Natural killer cell (primary cell): ENCODE results near the gene RBM28. TPM values are rescaled to one million over a fixed set of nuclear protein-coding genes. Genes with fewer than 3 reads are reported as not detected.

Experiments
- ATAC-seq, 3 donors: fragments of 150-1000 bp in 2 of 3; fragments of 200-7000 bp in 1 of 3; cut with Tn5 transposase; 1 replicate in 1 of 3; 2 replicates in 2 of 3; pipeline ENCODE4 v1.10.0; 2021; ENCODE audit warnings: mild to moderate bottlenecking in 2 of 3, moderate library complexity in 2 of 3
- DNase-seq, 2 donors: peaks; one replicate each; pipeline versions ENCODE4 v3.0.0 to v3.0.0-alpha.2; 2013 to 2021; ENCODE audit warnings: mixed read lengths in 1 of 2
- H3K27ac ChIP-seq: one replicate; pipeline ENCODE4 v1.5.1; 2013; ENCODE audit warnings: mild to moderate bottlenecking, low read length
- H3K27me3 ChIP-seq: one replicate; pipeline ENCODE4 v1.6.1; 2013; ENCODE audit warnings: low read length; ENCODE audit not compliant: control insufficient read depth, insufficient read depth
- H3K36me3 ChIP-seq: one replicate; pipeline ENCODE4 v1.6.1; 2013; ENCODE audit warnings: low read length; ENCODE audit not compliant: control insufficient read depth, insufficient read depth
- H3K4me1 ChIP-seq: one replicate; pipeline ENCODE4 v1.6.1; 2013; ENCODE audit warnings: low read length; ENCODE audit not compliant: control insufficient read depth, insufficient read depth
- H3K4me3 ChIP-seq: one replicate; pipeline ENCODE4 v1.5.1; 2013; ENCODE audit warnings: low read length
- H3K9me3 ChIP-seq: one replicate; pipeline ENCODE4 v1.6.1; 2013; ENCODE audit warnings: low read length; ENCODE audit not compliant: control insufficient read depth, insufficient read depth
- H3K27ac Mint-ChIP-seq, 2 donors: one replicate each; pipeline ENCODE4 v1.8.0; 2022; ENCODE audit warnings: mild to moderate bottlenecking in 2 of 2, mixed read lengths in 2 of 2, moderate library complexity in 1 of 2
- H3K27me3 Mint-ChIP-seq, 2 donors: one replicate each; pipeline ENCODE4 v1.8.0; 2022; ENCODE audit warnings: low read depth in 2 of 2, mixed read lengths in 2 of 2
- H3K36me3 Mint-ChIP-seq: one replicate; pipeline ENCODE4 v1.8.0; 2022; ENCODE audit warnings: mixed read lengths
- H3K4me1 Mint-ChIP-seq, 2 donors: one replicate each; pipeline ENCODE4 v1.8.0; 2022; ENCODE audit warnings: mixed read lengths in 2 of 2
- H3K4me3 Mint-ChIP-seq: one replicate; pipeline ENCODE4 v1.8.0; 2022; ENCODE audit warnings: mild to moderate bottlenecking, moderate library complexity, mixed read lengths
- H3K9me3 Mint-ChIP-seq, 2 donors: one replicate each; pipeline ENCODE4 v1.8.0; 2022; ENCODE audit warnings: mixed read lengths in 2 of 2
- CTCF ChIP-seq: fragments of 200-600 bp; IDR thresholded peaks from one replicate; pipeline ENCODE4 v1.8.0; 2022; ENCODE audit warnings: antibody characterized with exemption
- WGBS: methylation state at CpG from one replicate; pipeline ENCODE4 v1.1.7; 2013; ENCODE audit warnings: missing lambda C conversion rate; ENCODE audit not compliant: insufficient coverage; 5-methylcytosine and 5-hydroxymethylcytosine counted together
- intact Hi-C: fragments of 100-400 bp; cut with micrococcal nuclease; formaldehyde crosslinking; loops from one replicate; pipeline ENCODE4 v1.14.2; 2022
- total RNA-seq, 4 donors: library from RNA; stranded (reverse); fragments of 120-200 nt in 1 of 4; gene quantifications; one replicate each; pipeline versions ENCODE4 v1.2.3 to v1.2.4, GENCODE V29; 2013 to 2022

The RBM28 gene
- total RNA-seq, 3 donors from 2014 or later (not counting 1 experiment from before 2014, with no cell fraction given) = 32.5 to 48.7 (median 48.5) TPM

GRCh38 chr7:128323459-128324367, 20.0 kb downstream of the RBM28 start:
- TF ChIP-seq CTCF = no peak
- H3K4me1 ChIP-seq = peaks cover 24% of the 10 kb centered on the region
- H3K27me3 Mint-ChIP-seq = no peaks in the 10 kb centered on the region
- intact Hi-C loops = loop anchor here (2.0 kb wide), 1 partner anchor 615 kb away; no protein-coding TSS in a partner anchor
- H3K27ac Mint-ChIP-seq = peak overlapping the region in 1 of 2 donors; percentile 95
- H3K36me3 Mint-ChIP-seq = peaks cover 15% of the 10 kb centered on the region
- no peak overlapping the region for H3K27ac ChIP-seq
- DNase-seq (no peak), ATAC-seq (no peak)
- no peak overlapping the region for H3K4me3 Mint-ChIP-seq
- H3K4me1 Mint-ChIP-seq = peaks cover 32 to 36% of the 10 kb centered on the region in 2 donors
- no peak overlapping the region for H3K4me3 ChIP-seq
- no peaks in the 10 kb centered on the region for H3K9me3 Mint-ChIP-seq
- H3K27me3 ChIP-seq = no peaks in the 10 kb centered on the region
- WGBS = 93% methylated on average over 9 of the region's 10 CpGs
- H3K36me3 ChIP-seq = peaks cover 51% of the 10 kb centered on the region
- H3K9me3 ChIP-seq = no peaks in the 10 kb centered on the region

GRCh38 chr7:128323040-128323439, 20.7 kb downstream of the RBM28 start:
- intact Hi-C loops = loop anchor here (2.0 kb wide), 1 partner anchor 614 kb away; no protein-coding TSS in a partner anchor
- Histone ChIP-seq H3K4me3 (no peak overlapping the region), H3K27me3 (no peaks in the 10 kb centered on the region), H3K9me3 (no peaks in the 10 kb centered on the region), H3K4me1 (peaks cover 24% of the 10 kb centered on the region), H3K27ac (no peak overlapping the region), H3K36me3 (peaks cover 47% of the 10 kb centered on the region)
- Mint-ChIP-seq H3K9me3 (no peaks in the 10 kb centered on the region), H3K36me3 (peaks cover 15% of the 10 kb centered on the region), H3K4me1 (peaks cover 36 to 41% of the 10 kb centered on the region in 2 donors), H3K4me3 (no peak overlapping the region), H3K27me3 (no peaks in the 10 kb centered on the region), H3K27ac (peak overlapping the region in 1 of 2 donors; percentile 95)
- no peak for ATAC-seq
- no peak for DNase-seq
- TF ChIP-seq CTCF = no peak

- ATAC-seq (peak; percentile 50 to 71 (median 67)), DNase-seq (peak in 1 of 2 donors; percentile 67)
- Mint-ChIP-seq H3K9me3 (no peaks in the 10 kb centered on the region), H3K4me3 (peak overlapping the region; percentile 78), H3K4me1 (peaks cover 44 to 47% of the 10 kb centered on the region in 2 donors), H3K36me3 (peaks cover 22% of the 10 kb centered on the region), H3K27me3 (no peaks in the 10 kb centered on the region), H3K27ac (peak overlapping the region; percentile 87 to 95)
- intact Hi-C loops = loop anchor here (1.0 to 2.0 kb wide), 2 partner anchors 186 to 613 kb away; no protein-coding TSS in a partner anchor
- peaks cover 51% of the 10 kb centered on the region for H3K36me3 ChIP-seq
- H3K27me3 ChIP-seq = no peaks in the 10 kb centered on the region
- H3K27ac ChIP-seq = peak overlapping the region; percentile 72
- WGBS = 63% methylated on average over 3 of the region's 3 CpGs
- peak; percentile 47 for TF ChIP-seq CTCF
- H3K4me3 ChIP-seq = no peak overlapping the region
- no peaks in the 10 kb centered on the region for H3K9me3 ChIP-seq
- H3K4me1 ChIP-seq = peaks cover 24% of the 10 kb centered on the region
These were observed 21.6 kb downstream of the RBM28 start for GRCh38 chr7:128322040-128322643.
